HG02588 (cell line): Measurements from ENCODE around the gene GRM7.

Experiments
- ATAC-seq: cut with Tn5 transposase; IDR thresholded peaks from one replicate; pipeline ENCODE4 v1.9.1; 2021; ENCODE audit warnings: mild to moderate bottlenecking, moderate library complexity; ENCODE audit not compliant: unreplicated experiment

Gene GRM7

GRCh38 chr3:7290077-7290825 lies 429.3 kb downstream of the GRM7 start:
- ATAC-seq, result no peak

GRCh38 chr3:7292362-7292761 lies 431.4 kb downstream of the GRM7 start:
- no peak for ATAC-seq

- ATAC-seq, result no peak
Observed at GRCh38 chr3:7293286-7293685, 432.4 kb downstream of the GRM7 start.

- no peak for ATAC-seq
Observed at GRCh38 chr3:7305561-7305960, 444.6 kb downstream of the GRM7 start.

GRCh38 chr3:7306901-7307300 lies 446.0 kb downstream of the GRM7 start:
- ATAC-seq, result no peak

GRCh38 chr3:7307410-7307809 lies 446.5 kb downstream of the GRM7 start:
- no peak for ATAC-seq

GRCh38 chr3:7309641-7310102 lies 448.8 kb downstream of the GRM7 start:
- no peak for ATAC-seq

GRCh38 chr3:7315037-7315436 lies 454.1 kb downstream of the GRM7 start:
- no peak for ATAC-seq

- ATAC-seq, result no peak
Observed at GRCh38 chr3:7322957-7323669, 462.2 kb downstream of the GRM7 start.

GRCh38 chr3:7328339-7328738 lies 467.4 kb downstream of the GRM7 start:
- no peak for ATAC-seq

GRCh38 chr3:7332696-7333095 lies 471.8 kb downstream of the GRM7 start:
- no peak for ATAC-seq

- ATAC-seq, result no peak
Observed at GRCh38 chr3:7333125-7333524, 472.2 kb downstream of the GRM7 start.

GRCh38 chr3:7340795-7341194 lies 479.9 kb downstream of the GRM7 start:
- no peak for ATAC-seq

- no peak for ATAC-seq
Observed at GRCh38 chr3:7346364-7346763, 485.4 kb downstream of the GRM7 start.

- ATAC-seq, result no peak
Observed at GRCh38 chr3:7357101-7357500, 496.2 kb downstream of the GRM7 start.

- ATAC-seq, result no peak
Observed at GRCh38 chr3:7367968-7368367, 507.1 kb downstream of the GRM7 start.

GRCh38 chr3:7368597-7368996 lies 507.7 kb downstream of the GRM7 start:
- ATAC-seq, result no peak

GRCh38 chr3:7371693-7372572 lies 511.0 kb downstream of the GRM7 start:
- no peak for ATAC-seq

GRCh38 chr3:7377103-7377502 lies 516.2 kb downstream of the GRM7 start:
- no peak for ATAC-seq

- no peak for ATAC-seq
Observed at GRCh38 chr3:7381741-7382140, 520.8 kb downstream of the GRM7 start.

GRCh38 chr3:7382293-7383010 lies 521.5 kb downstream of the GRM7 start:
- ATAC-seq, result no peak
